ENCODE measurements around the gene SMAD1.

DNA sequence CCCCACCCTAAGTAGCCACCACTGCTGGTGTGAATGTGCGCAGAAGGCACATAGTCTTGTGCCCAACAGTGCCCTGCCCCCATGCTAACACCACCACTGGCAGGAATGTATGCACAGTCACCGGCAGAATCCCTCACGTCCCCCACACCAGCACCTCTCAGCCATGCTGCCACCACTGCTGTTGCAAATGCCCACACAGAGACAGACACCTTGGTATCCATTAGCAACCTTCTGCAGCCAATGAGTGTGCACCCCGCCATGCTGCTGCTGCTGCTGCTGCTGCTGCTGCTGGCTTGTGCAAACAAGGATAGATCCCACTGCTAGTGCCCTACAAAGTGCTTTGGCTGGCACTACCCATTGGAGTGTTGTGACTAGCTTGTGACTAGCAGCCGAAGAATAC, 85.1 kb downstream of the SMAD1 start:
- no peak for TF ChIP-seq POLR2A (IDR thresholded peaks at IDR 0.05)
- TF ChIP-seq, protein P1, sequence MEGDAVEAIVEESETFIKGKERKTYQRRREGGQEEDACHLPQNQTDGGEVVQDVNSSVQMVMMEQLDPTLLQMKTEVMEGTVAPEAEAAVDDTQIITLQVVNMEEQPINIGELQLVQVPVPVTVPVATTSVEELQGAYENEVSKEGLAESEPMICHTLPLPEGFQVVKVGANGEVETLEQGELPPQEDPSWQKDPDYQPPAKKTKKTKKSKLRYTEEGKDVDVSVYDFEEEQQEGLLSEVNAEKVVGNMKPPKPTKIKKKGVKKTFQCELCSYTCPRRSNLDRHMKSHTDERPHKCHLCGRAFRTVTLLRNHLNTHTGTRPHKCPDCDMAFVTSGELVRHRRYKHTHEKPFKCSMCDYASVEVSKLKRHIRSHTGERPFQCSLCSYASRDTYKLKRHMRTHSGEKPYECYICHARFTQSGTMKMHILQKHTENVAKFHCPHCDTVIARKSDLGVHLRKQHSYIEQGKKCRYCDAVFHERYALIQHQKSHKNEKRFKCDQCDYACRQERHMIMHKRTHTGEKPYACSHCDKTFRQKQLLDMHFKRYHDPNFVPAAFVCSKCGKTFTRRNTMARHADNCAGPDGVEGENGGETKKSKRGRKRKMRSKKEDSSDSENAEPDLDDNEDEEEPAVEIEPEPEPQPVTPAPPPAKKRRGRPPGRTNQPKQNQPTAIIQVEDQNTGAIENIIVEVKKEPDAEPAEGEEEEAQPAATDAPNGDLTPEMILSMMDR (IDR thresholded peaks at IDR 0.05): no peak
